NCI-H82 treated with DMSO at 0.1 percent for 48 hours (cell line): ENCODE measurements around the gene MDH2.
"Not testable (repeated sequence)": the region's sequence is repeated elsewhere in the genome, so short reads cannot be mapped to it uniquely, and the experiment has no call there.

Source experiments
- DNase-seq: peaks from one replicate; lab custom pipeline; 2025; ENCODE audit not compliant: unreplicated experiment; lab: John Stamatoyannopoulos, UW

MDH2 gene

GRCh38 chr7:76108540-76109233, 60.8 kb downstream of the MDH2 start:
- no peak for DNase-seq

- DNase-seq, result not testable (repeated sequence)
Measured at GRCh38 chr7:76113042-76113630, 65.2 kb downstream of the MDH2 start.

- DNase-seq, result not testable (repeated sequence)
Measured at GRCh38 chr7:76114742-76115141, 66.8 kb downstream of the MDH2 start.
